Fibroblast of lung (primary cell): ENCODE data around the gene AGBL4. TPM values are rescaled to one million over a fixed set of nuclear protein-coding genes. Genes with fewer than 3 reads are reported as not detected.

Source experiments
- DNase-seq, 2 donors: peaks; one replicate each; pipeline versions ENCODE4 v3.0.0 to v3.0.0-alpha.2; 2010; ENCODE audit warnings: low read depth in 2 of 2
- H2AFZ ChIP-seq: 2 replicates; pipeline ENCODE4 v1.5.1; 2012; ENCODE audit warnings: low read length, control low read depth, inconsistent platforms
- H3K27ac ChIP-seq: 2 replicates; pipeline ENCODE4 v1.5.1; 2011; ENCODE audit warnings: low read length, control low read depth; ENCODE audit not compliant: insufficient read depth
- H3K27me3 ChIP-seq: 2 replicates; pipeline ENCODE4 v1.5.1; 2011; ENCODE audit warnings: mild to moderate bottlenecking, low read length; ENCODE audit not compliant: control insufficient read depth, insufficient read depth
- H3K36me3 ChIP-seq: 2 replicates; pipeline ENCODE4 v1.5.1; 2011; ENCODE audit warnings: low read length; ENCODE audit not compliant: control insufficient read depth, insufficient read depth
- H3K4me1 ChIP-seq: 2 replicates; pipeline ENCODE4 v1.5.1; 2011; ENCODE audit warnings: low read length; ENCODE audit not compliant: control insufficient read depth, insufficient read depth; ENCODE audit errors: extremely low read depth
- H3K4me2 ChIP-seq: 2 replicates; pipeline ENCODE4 v1.5.1; 2011; ENCODE audit warnings: low read length, control low read depth; ENCODE audit not compliant: insufficient read depth; ENCODE audit errors: extremely low read depth
- H3K4me3 ChIP-seq, 4 experiments: fragments of 200-600 bp in 1 of 4; sonication (generic) in 1 of 4; replicated peaks in 1 of 4; 2 replicates each; pipeline ENCODE4 v1.5.1; 2011 to 2016; ENCODE audit warnings: low read length in 4 of 4, low read depth in 3 of 4, mild to moderate bottlenecking in 3 of 4, control low read depth in 2 of 4, inconsistent platforms in 1 of 4, mixed read lengths in 1 of 4; ENCODE audit not compliant: insufficient read depth in 1 of 4; ENCODE audit errors: control extremely low read depth in 1 of 4
- H3K79me2 ChIP-seq: 2 replicates; pipeline ENCODE4 v1.5.1; 2012; ENCODE audit warnings: mild to moderate bottlenecking, low read length, inconsistent platforms; ENCODE audit not compliant: control insufficient read depth, insufficient read depth
- H3K9ac ChIP-seq: 2 replicates; pipeline ENCODE4 v1.5.1; 2011; ENCODE audit warnings: mild to moderate bottlenecking, low read length, control low read depth; ENCODE audit not compliant: insufficient read depth
- H3K9me3 ChIP-seq: 2 replicates; pipeline ENCODE4 v1.5.1; 2012; ENCODE audit warnings: low read depth, low read length; ENCODE audit not compliant: control insufficient read depth, insufficient read depth
- H4K20me1 ChIP-seq: 2 replicates; pipeline ENCODE4 v1.5.1; 2011; ENCODE audit warnings: low read length; ENCODE audit not compliant: control insufficient read depth, insufficient read depth; ENCODE audit errors: extremely low read depth
- CTCF ChIP-seq, 2 donors: IDR thresholded peaks in 1 of 2; conservative IDR thresholded peaks in 1 of 2; 1 replicate in 1 of 2; 2 replicates in 1 of 2; pipeline ENCODE4 v1.5.1; 2011 to 2012; ENCODE audit warnings: low read length in 2 of 2, control low read depth in 1 of 2, inconsistent platforms in 1 of 2, low read depth in 1 of 2, mild to moderate bottlenecking in 1 of 2
- EZH2 ChIP-seq: IDR thresholded peaks from 2 replicates; pipeline ENCODE4 v1.5.1; 2012; ENCODE audit warnings: low read length, control low read depth, mild to moderate bottlenecking; ENCODE audit errors: missing control alignments
- polyA plus RNA-seq, 2 donors: library from polyadenylated mRNA; depleted of rRNA in 1 of 2; stranded (reverse) in 1 of 2; unstranded in 1 of 2; fragments of >200 nt; gene quantifications; 2 replicates each; pipeline ENCODE4 v1.2.1, GENCODE V29; 2011 to 2012; ENCODE audit warnings: missing spikeins in 1 of 2
- total RNA-seq: library from RNA; depleted of rRNA; stranded (reverse); fragments of >200 nt; gene quantifications from 2 replicates; pipeline ENCODE4 v1.2.1, GENCODE V29; 2014

The AGBL4 gene
- total and polyA plus RNA-seq, 2 donors (not counting 1 experiment from before 2014, with no cell fraction given), result not detected

- Histone ChIP-seq H3K27ac (no peak overlapping the region), H2AFZ (no peak overlapping the region), H3K79me2 (no peaks in the 10 kb centered on the region), H4K20me1 (no peaks in the 10 kb centered on the region), H3K4me3 (no peak overlapping the region), H3K9me3 (no peaks in the 10 kb centered on the region), H3K4me1 (no peaks in the 10 kb centered on the region), H3K27me3 (no peaks in the 10 kb centered on the region), H3K4me2 (no peak overlapping the region), H3K36me3 (no peaks in the 10 kb centered on the region), H3K9ac (no peak overlapping the region)
- no peak for DNase-seq
- TF ChIP-seq EZH2 (no peak), CTCF (conservative IDR thresholded peaks at IDR 0.05 in 1 of 2, IDR thresholded peaks at IDR 0.05 in 1 of 2; ENCODE audit: low read depth in 1 of 2, low read length in 2 of 2) (peak in 1 of 2 donors; percentile 59)
Observed at GRCh38 chr1:48870596-48870995, 1153.2 kb downstream of the AGBL4 start.

GRCh38 chr1:48869116-48869893 is 1154.4 kb downstream of the AGBL4 start:
- no peaks in the 10 kb centered on the region for H3K9me3 ChIP-seq
- TF ChIP-seq CTCF (conservative IDR thresholded peaks at IDR 0.05 in 1 of 2, IDR thresholded peaks at IDR 0.05 in 1 of 2; ENCODE audit: low read depth in 1 of 2, low read length in 2 of 2) (no peak), EZH2 (no peak)
- no peaks in the 10 kb centered on the region for H3K27me3 ChIP-seq
- H3K27ac ChIP-seq, result no peak overlapping the region
- no peak overlapping the region for H3K4me2 ChIP-seq
- no peaks in the 10 kb centered on the region for H3K4me1 ChIP-seq
- DNase-seq, result peak in 1 of 2 donors; percentile 84
- H3K79me2 ChIP-seq, result no peaks in the 10 kb centered on the region
- H4K20me1 ChIP-seq, result no peaks in the 10 kb centered on the region
- H3K4me3 ChIP-seq, result no peak overlapping the region
- H3K9ac ChIP-seq, result no peak overlapping the region
- H3K36me3 ChIP-seq, result no peaks in the 10 kb centered on the region
- no peak overlapping the region for H2AFZ ChIP-seq

GRCh38 chr1:48864913-48865312 is 1158.8 kb downstream of the AGBL4 start:
- H3K9ac ChIP-seq, result no peak overlapping the region
- no peaks in the 10 kb centered on the region for H3K36me3 ChIP-seq
- DNase-seq, result no peak
- H4K20me1 ChIP-seq, result no peaks in the 10 kb centered on the region
- H3K4me3 ChIP-seq, result no peak overlapping the region
- H3K79me2 ChIP-seq, result no peaks in the 10 kb centered on the region
- TF ChIP-seq EZH2 (no peak), CTCF (conservative IDR thresholded peaks at IDR 0.05 in 1 of 2, IDR thresholded peaks at IDR 0.05 in 1 of 2; ENCODE audit: low read depth in 1 of 2, low read length in 2 of 2) (no peak)
- no peaks in the 10 kb centered on the region for H3K27me3 ChIP-seq
- H3K9me3 ChIP-seq, result no peaks in the 10 kb centered on the region
- H3K27ac ChIP-seq, result no peak overlapping the region
- no peak overlapping the region for H2AFZ ChIP-seq
- H3K4me2 ChIP-seq, result no peak overlapping the region
- H3K4me1 ChIP-seq, result no peaks in the 10 kb centered on the region
